ENCODE measurements around the gene LEFTY1.

GRCh38 chr1:225931270-225932136 lies 42.6 kb upstream of the LEFTY1 start:
- TF ChIP-seq CTCF (IDR thresholded peaks at IDR 0.05) (no peak), EZH2 (IDR thresholded peaks at IDR 0.05; ENCODE audit: borderline replicate concordance, insufficient read depth, low read depth, low read length, poor library complexity, severe bottlenecking) (no peak)
